GM12864 (cell line): Measurements from ENCODE around the gene CISD3.

Experiments used
- DNase-seq: peaks from one replicate; pipeline ENCODE4 v3.0.0-alpha.2; 2011; ENCODE audit warnings: low read depth
- H3K4me3 ChIP-seq: 2 replicates; pipeline ENCODE4 v1.5.1; 2011; ENCODE audit warnings: mild to moderate bottlenecking, low read depth, low read length, control low read depth
- TF ChIP-seq, protein P1 (sequence below): IDR thresholded peaks from 2 replicates; pipeline ENCODE4 v1.5.1; 2011; ENCODE audit warnings: low read depth, mild to moderate bottlenecking, moderate library complexity, low read length, control low read depth, inconsistent platforms; ENCODE audit errors: missing control alignments

Gene CISD3

GRCh38 chr17:38713456-38714075 lies 16.6 kb upstream of the CISD3 start:
- TF ChIP-seq, protein P1, sequence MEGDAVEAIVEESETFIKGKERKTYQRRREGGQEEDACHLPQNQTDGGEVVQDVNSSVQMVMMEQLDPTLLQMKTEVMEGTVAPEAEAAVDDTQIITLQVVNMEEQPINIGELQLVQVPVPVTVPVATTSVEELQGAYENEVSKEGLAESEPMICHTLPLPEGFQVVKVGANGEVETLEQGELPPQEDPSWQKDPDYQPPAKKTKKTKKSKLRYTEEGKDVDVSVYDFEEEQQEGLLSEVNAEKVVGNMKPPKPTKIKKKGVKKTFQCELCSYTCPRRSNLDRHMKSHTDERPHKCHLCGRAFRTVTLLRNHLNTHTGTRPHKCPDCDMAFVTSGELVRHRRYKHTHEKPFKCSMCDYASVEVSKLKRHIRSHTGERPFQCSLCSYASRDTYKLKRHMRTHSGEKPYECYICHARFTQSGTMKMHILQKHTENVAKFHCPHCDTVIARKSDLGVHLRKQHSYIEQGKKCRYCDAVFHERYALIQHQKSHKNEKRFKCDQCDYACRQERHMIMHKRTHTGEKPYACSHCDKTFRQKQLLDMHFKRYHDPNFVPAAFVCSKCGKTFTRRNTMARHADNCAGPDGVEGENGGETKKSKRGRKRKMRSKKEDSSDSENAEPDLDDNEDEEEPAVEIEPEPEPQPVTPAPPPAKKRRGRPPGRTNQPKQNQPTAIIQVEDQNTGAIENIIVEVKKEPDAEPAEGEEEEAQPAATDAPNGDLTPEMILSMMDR, result no peak

GRCh38 chr17:38715216-38715943 lies 14.8 kb upstream of the CISD3 start:
- TF ChIP-seq, protein P1, result no peak
- no peak for DNase-seq
- no peak overlapping the region for H3K4me3 ChIP-seq

More at GRCh38 chr17:38713456-38714075, 16.6 kb upstream of the CISD3 start:
- H3K4me3 ChIP-seq, result no peak overlapping the region
- no peak for DNase-seq

GRCh38 chr17:38716368-38717005 lies 13.7 kb upstream of the CISD3 start:
- DNase-seq, result no peak
- no peak overlapping the region for H3K4me3 ChIP-seq
- TF ChIP-seq, protein P1, result no peak

GRCh38 chr17:38717139-38717745 lies 12.9 kb upstream of the CISD3 start:
- H3K4me3 ChIP-seq, result no peak overlapping the region
- no peak for DNase-seq
- TF ChIP-seq, protein P1, result no peak

GRCh38 chr17:38719289-38719942 lies 10.7 kb upstream of the CISD3 start:
- TF ChIP-seq, protein P1, result no peak
- H3K4me3 ChIP-seq, result no peak overlapping the region
- no peak for DNase-seq

DNA sequence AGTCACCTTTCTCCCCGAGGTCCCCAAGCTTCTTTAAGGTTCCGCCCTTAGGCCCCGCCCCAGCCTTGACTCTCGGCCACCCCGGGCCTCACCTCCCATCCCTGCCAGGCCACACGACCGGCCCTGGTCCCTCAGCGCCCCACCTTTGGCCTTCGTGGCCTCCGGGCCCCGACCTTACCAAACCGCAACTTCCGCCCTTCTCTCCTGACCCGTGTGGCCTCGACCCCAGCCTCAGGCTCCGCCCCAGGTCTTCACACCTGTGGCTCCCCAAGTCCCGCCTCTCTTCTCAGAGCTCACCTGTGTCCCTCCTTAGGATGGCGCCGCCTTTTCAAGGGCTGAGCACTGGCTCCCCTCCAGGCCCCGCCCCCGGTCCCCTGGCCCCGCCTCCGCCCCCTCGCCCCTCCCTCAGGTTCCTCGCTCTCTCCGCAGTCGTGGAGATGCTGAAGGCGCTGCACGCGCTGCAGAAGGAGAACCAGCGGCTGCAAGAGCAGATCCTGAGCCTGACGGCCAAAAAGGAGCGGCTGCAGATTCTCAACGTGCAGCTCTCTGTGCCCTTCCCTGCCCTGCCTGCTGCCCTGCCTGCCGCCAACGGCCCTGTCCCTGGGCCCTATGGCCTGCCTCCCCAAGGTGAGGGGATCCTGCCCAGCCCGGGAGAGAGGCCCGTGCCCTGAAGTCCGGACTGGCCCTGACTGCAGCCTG lies 10.0 kb upstream of the CISD3 start:
- TF ChIP-seq, protein P1, result no peak
- no peak overlapping the region for H3K4me3 ChIP-seq
- no peak for DNase-seq
